Measurements from ENCODE around the gene MCM10.

DNA sequence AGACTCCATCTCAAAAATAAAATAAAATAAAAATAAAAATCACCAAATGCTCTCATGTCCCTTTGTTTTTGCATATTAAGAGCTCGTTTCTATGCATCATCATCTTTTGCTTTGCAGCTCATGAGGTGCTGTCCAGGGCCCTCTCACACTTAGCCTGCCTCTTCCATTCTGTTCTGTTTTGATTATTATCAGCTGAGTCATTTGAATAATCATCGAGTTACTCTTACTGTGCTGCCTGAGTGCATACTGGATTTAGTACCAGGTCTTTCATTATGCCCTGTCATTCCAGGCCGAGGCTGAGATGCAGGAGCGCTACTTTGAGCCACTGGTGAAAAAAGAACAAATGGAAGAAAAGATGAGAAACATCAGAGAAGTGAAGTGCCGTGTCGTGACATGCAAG is 39.8 kb downstream of the MCM10 start:
- TF ChIP-seq, protein P1, sequence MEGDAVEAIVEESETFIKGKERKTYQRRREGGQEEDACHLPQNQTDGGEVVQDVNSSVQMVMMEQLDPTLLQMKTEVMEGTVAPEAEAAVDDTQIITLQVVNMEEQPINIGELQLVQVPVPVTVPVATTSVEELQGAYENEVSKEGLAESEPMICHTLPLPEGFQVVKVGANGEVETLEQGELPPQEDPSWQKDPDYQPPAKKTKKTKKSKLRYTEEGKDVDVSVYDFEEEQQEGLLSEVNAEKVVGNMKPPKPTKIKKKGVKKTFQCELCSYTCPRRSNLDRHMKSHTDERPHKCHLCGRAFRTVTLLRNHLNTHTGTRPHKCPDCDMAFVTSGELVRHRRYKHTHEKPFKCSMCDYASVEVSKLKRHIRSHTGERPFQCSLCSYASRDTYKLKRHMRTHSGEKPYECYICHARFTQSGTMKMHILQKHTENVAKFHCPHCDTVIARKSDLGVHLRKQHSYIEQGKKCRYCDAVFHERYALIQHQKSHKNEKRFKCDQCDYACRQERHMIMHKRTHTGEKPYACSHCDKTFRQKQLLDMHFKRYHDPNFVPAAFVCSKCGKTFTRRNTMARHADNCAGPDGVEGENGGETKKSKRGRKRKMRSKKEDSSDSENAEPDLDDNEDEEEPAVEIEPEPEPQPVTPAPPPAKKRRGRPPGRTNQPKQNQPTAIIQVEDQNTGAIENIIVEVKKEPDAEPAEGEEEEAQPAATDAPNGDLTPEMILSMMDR (IDR thresholded peaks at IDR 0.05) = no peak
- TF ChIP-seq POLR2A (IDR thresholded peaks at IDR 0.05) = no peak
